HUES6 (cell line): Measurements from ENCODE around the gene AZGP1.

Experiments used
- H3K27ac ChIP-seq: 2 replicates; pipeline ENCODE4 v1.7.0; 2013; ENCODE audit warnings: low read depth, mild to moderate bottlenecking, low read length, inconsistent platforms
- H3K27me3 ChIP-seq: 2 replicates; pipeline ENCODE4 v1.6.1; 2013; ENCODE audit warnings: low read length; ENCODE audit not compliant: control insufficient read depth, insufficient read depth
- H3K36me3 ChIP-seq: 2 replicates; pipeline ENCODE4 v1.6.1; 2013; ENCODE audit warnings: low read length; ENCODE audit not compliant: control insufficient read depth, insufficient read depth
- H3K4me1 ChIP-seq: 2 replicates; pipeline ENCODE4 v1.6.1; 2013; ENCODE audit warnings: low read length; ENCODE audit not compliant: control insufficient read depth, insufficient read depth
- H3K4me3 ChIP-seq: 2 replicates; pipeline ENCODE4 v1.5.1; 2013; ENCODE audit warnings: low read depth, low read length
- H3K9ac ChIP-seq: one replicate; pipeline ENCODE4 v1.6.1; 2013; ENCODE audit warnings: mild to moderate bottlenecking, low read length
- H3K9me3 ChIP-seq: 2 replicates; pipeline ENCODE4 v1.6.1; 2013; ENCODE audit warnings: low read depth, low read length; ENCODE audit not compliant: control insufficient read depth, insufficient read depth

The AZGP1 gene

DNA sequence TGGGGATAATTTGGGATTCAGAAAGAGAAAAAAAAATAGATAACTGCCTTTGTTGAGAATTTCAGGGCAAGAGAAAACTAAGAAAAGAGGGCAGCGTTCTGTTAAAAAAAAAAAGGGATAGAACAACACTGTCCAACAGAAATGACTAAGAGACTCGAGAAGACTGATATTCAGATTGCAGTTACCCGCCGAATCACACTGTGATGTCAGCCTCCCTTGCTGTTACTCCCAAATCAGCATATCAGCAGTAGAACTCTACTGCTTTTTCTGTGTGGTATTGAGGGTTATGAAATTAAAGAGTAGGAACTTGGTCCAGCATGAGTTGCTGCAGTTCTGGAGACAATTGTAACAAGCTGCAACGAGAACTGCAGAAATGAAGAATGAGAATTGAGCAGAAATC, 48.3 kb downstream of the AZGP1 start:
- H3K4me3 ChIP-seq: no peak overlapping the region
- peaks cover 16% of the 10 kb centered on the region for H3K27me3 ChIP-seq
- no peaks in the 10 kb centered on the region for H3K9me3 ChIP-seq
- H3K4me1 ChIP-seq: peaks cover 6% of the 10 kb centered on the region
- no peak overlapping the region for H3K9ac ChIP-seq
- no peak overlapping the region for H3K27ac ChIP-seq
- H3K36me3 ChIP-seq: no peaks in the 10 kb centered on the region

DNA sequence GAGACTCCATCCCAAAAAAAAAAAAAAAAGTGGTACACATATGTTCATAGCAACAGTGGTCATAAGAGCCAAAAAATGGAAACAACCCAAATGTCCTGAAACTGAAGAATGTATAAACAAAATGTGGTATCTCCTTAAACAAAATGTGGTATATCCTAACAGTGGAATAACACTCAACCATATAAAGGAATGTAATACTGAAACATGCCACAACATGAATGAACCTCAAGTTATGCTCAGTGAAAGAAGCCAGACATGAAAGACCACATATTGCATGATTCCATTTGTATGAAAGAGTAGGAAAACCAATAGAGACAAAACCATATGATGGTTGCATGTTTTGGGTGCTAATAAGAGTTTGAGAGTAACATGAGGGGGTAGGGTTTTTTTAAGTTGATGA, 49.5 kb downstream of the AZGP1 start:
- Histone ChIP-seq H3K27ac (no peak overlapping the region), H3K36me3 (no peaks in the 10 kb centered on the region), H3K4me3 (no peak overlapping the region), H3K27me3 (peaks cover 16% of the 10 kb centered on the region), H3K4me1 (peaks cover 6% of the 10 kb centered on the region), H3K9me3 (peaks cover under 1% of the 10 kb centered on the region; the same call in 1 of the 2 replicates), H3K9ac (no peak overlapping the region)

DNA sequence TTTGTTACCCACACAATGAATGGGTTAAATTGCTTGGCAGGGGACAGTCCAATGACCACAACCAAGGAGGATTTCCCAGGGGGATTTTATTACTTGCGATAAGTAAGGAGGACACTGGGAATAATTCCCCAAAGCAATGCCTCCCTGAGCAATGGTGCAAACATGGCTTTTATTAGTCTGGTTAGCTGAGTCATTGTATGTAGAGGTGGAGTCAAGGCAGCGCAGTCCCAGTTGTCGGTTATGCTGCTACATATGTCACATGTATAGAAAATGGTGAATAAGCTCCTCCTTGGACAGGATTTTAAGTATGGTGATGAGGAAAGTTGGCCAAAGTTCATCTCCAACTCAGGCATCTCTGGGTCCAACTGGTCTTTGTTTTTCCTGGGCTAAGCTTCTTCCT, 52.6 kb downstream of the AZGP1 start:
- no peak overlapping the region for H3K4me3 ChIP-seq
- no peak overlapping the region for H3K27ac ChIP-seq
- H3K27me3 ChIP-seq: peaks cover 10% of the 10 kb centered on the region; the same call in 1 of the 2 replicates
- H3K9ac ChIP-seq: no peak overlapping the region
- H3K4me1 ChIP-seq: no peaks in the 10 kb centered on the region
- no peaks in the 10 kb centered on the region for H3K36me3 ChIP-seq
- peaks cover 15% of the 10 kb centered on the region for H3K9me3 ChIP-seq

GRCh38 chr7:99920149-99920548, 55.7 kb downstream of the AZGP1 start:
- Histone ChIP-seq H3K27me3 (0 out of 2 replicates have a peak, but pooled peaks cover 4% of the 10 kb centered on the region), H3K36me3 (no peaks in the 10 kb centered on the region), H3K4me3 (peak overlapping the region; percentile 76), H3K27ac (no peak overlapping the region), H3K9ac (no peak overlapping the region), H3K4me1 (no peaks in the 10 kb centered on the region), H3K9me3 (peaks cover 15% of the 10 kb centered on the region)

- H3K27me3 ChIP-seq: 0 out of 2 replicates have a peak, but pooled peaks cover 4% of the 10 kb centered on the region
- H3K4me1 ChIP-seq: no peaks in the 10 kb centered on the region
- peak overlapping the region; percentile 76 for H3K4me3 ChIP-seq
- H3K36me3 ChIP-seq: no peaks in the 10 kb centered on the region
- H3K9me3 ChIP-seq: peaks cover 15% of the 10 kb centered on the region
- peak overlapping the region; percentile 30 for H3K9ac ChIP-seq
- no peak overlapping the region for H3K27ac ChIP-seq
These were observed 56.1 kb downstream of the AZGP1 start for GRCh38 chr7:99919814-99920112.

GRCh38 chr7:99918959-99919813, 56.6 kb downstream of the AZGP1 start, which contains the start of gene TRIM4:
Gene TRIM4 (minus strand): TSS chr7:99919530. CDS start chr7:99919401, 129 bp downstream.
- H3K4me1 ChIP-seq: no peaks in the 10 kb centered on the region
- H3K9me3 ChIP-seq: peaks cover 15% of the 10 kb centered on the region
- H3K27ac ChIP-seq: no peak within 1 kb of the TSS
- H3K27me3 ChIP-seq: 0 out of 2 replicates have a peak, but pooled peaks cover 4% of the 10 kb centered on the region
- H3K4me3 ChIP-seq: peak within 1 kb of the TSS; percentile 76
- peak within 1 kb of the TSS; percentile 36 for H3K9ac ChIP-seq
- H3K36me3 ChIP-seq: no peaks in the 10 kb centered on the region
